ENCODE data around the gene PCYT2.

Gene PCYT2

GRCh38 chr17:81942167-81942553, 31.0 kb upstream of the PCYT2 start:
- no peak for DNase-seq

GRCh38 chr17:81941484-81942166, 30.4 kb upstream of the PCYT2 start:
- no peak for DNase-seq

- DNase-seq = no peak
Observed at GRCh38 chr17:81940538-81941483, 29.6 kb upstream of the PCYT2 start.

GRCh38 chr17:81939881-81940385, 28.7 kb upstream of the PCYT2 start:
- no peak for DNase-seq

- no peak for DNase-seq
Observed at GRCh38 chr17:81939218-81939617, 28.0 kb upstream of the PCYT2 start.

GRCh38 chr17:81935709-81936084, 24.5 kb upstream of the PCYT2 start:
- no peak for DNase-seq

- DNase-seq = no peak
Observed at GRCh38 chr17:81934850-81935708, 23.9 kb upstream of the PCYT2 start.

- no peak for DNase-seq
Observed at GRCh38 chr17:81934098-81934757, 23.0 kb upstream of the PCYT2 start.

GRCh38 chr17:81933178-81933699, 22.0 kb upstream of the PCYT2 start:
- DNase-seq = no peak

GRCh38 chr17:81932333-81932983, 21.3 kb upstream of the PCYT2 start:
- no peak for DNase-seq

GRCh38 chr17:81931557-81932332, 20.5 kb upstream of the PCYT2 start:
- DNase-seq = no peak

- DNase-seq = no peak
Observed at GRCh38 chr17:81931189-81931556, 20.0 kb upstream of the PCYT2 start.

GRCh38 chr17:81930142-81931125, 19.2 kb upstream of the PCYT2 start:
- DNase-seq = no peak

- DNase-seq = no peak
Observed at GRCh38 chr17:81929253-81930141, 18.3 kb upstream of the PCYT2 start.

GRCh38 chr17:81928544-81929252, 17.5 kb upstream of the PCYT2 start:
- no peak for DNase-seq

GRCh38 chr17:81927653-81928543, 16.7 kb upstream of the PCYT2 start, which contains the start of gene MAFG:
MAFG (minus strand) TSS chr17:81927735; CDS start chr17:81923185, 4,550 bp downstream.
- peak; percentile 83 for DNase-seq

Measured in stimulated activated naive CD4-positive, alpha-beta T cell treated with Interleukin-2 at 50 U/mL for 16 hours (primary cell).